Prostate gland (tissue), 2 donors: ENCODE results near the gene KCTD11. TPM values are rescaled to one million over a fixed set of nuclear protein-coding genes. Genes with fewer than 3 reads are reported as not detected.

ENCODE experiments used
- DNase-seq: peaks from one replicate; pipeline ENCODE4 v3.0.0-alpha.2; 2019; ENCODE audit warnings: low spot score
- H3K27ac ChIP-seq, 2 donors: fragments of 200-600 bp; sonication (generic); 2 replicates each; pipeline ENCODE4 v1.5.1; 2017 to 2019
- H3K27me3 ChIP-seq: fragments of 200-600 bp; sonication (generic); replicated peaks from 2 replicates; pipeline ENCODE4 v1.5.1; 2019; ENCODE audit not compliant: insufficient read depth
- H3K36me3 ChIP-seq, 2 donors: fragments of 200-600 bp; sonication (generic); 1 replicate in 1 of 2; 2 replicates in 1 of 2; pipeline versions ENCODE4 v1.5.1 to v1.8.1; 2017 to 2019
- H3K4me1 ChIP-seq: fragments of 200-600 bp; sonication (generic); replicated peaks from 2 replicates; pipeline ENCODE4 v1.5.1; 2019
- H3K4me3 ChIP-seq, 2 donors: fragments of 200-600 bp; sonication (generic); 2 replicates each; pipeline ENCODE4 v1.5.1; 2017 to 2019
- H3K9me3 ChIP-seq: fragments of 200-600 bp; sonication (generic); 2 replicates; pipeline ENCODE4 v1.5.1; 2017
- POLR2A ChIP-seq: fragments of 450-650 bp; IDR thresholded peaks from one replicate; pipeline ENCODE4 v1.6.1; 2016; ENCODE audit warnings: antibody characterized with exemption, mild to moderate bottlenecking
- POLR2AphosphoS5 ChIP-seq: sonication (generic); formaldehyde crosslinking; IDR thresholded peaks from one replicate; pipeline ENCODE4 v1.6.1; 2017; ENCODE audit warnings: antibody characterized with exemption
- WGBS: methylation state at CpG from one replicate; pipeline ENCODE4 v1.1.5; 2018; 5-methylcytosine and 5-hydroxymethylcytosine counted together
- intact Hi-C: fragments of 100-400 bp; cut with DNase I; formaldehyde crosslinking; loops from one replicate; pipeline ENCODE4 v1.14.2; 2022
- total RNA-seq, 2 donors: library from RNA; depleted of rRNA; stranded (reverse); fragments of >200 nt; gene quantifications; one replicate each; pipeline ENCODE4 v1.1.0, GENCODE V29; 2016
- TF ChIP-seq, protein P1 (sequence below), 4 experiments: fragments of 200-600 bp in 2 of 4; fragments of 450-650 bp in 2 of 4; sonication (generic) in 2 of 4; IDR thresholded peaks; 1 replicate in 3 of 4; 2 replicates in 1 of 4; pipeline ENCODE4 v1.5.1; 2016 to 2019; ENCODE audit warnings: antibody characterized with exemption in 4 of 4, mild to moderate bottlenecking in 2 of 4, moderate library complexity in 2 of 4

KCTD11 gene
- total RNA-seq: 10 to 100 TPM in 1 of 2 donors, 1 to 10 TPM in 1; 8.9 to 15.2 TPM

- H3K4me3 ChIP-seq: peak within 1 kb of the TSS; percentile 49 to 94
- DNase-seq: peak; percentile 92
- peak; percentile 70 for TF ChIP-seq POLR2A
- TF ChIP-seq POLR2AphosphoS5: peak; percentile 68
- TF ChIP-seq, protein P1, sequence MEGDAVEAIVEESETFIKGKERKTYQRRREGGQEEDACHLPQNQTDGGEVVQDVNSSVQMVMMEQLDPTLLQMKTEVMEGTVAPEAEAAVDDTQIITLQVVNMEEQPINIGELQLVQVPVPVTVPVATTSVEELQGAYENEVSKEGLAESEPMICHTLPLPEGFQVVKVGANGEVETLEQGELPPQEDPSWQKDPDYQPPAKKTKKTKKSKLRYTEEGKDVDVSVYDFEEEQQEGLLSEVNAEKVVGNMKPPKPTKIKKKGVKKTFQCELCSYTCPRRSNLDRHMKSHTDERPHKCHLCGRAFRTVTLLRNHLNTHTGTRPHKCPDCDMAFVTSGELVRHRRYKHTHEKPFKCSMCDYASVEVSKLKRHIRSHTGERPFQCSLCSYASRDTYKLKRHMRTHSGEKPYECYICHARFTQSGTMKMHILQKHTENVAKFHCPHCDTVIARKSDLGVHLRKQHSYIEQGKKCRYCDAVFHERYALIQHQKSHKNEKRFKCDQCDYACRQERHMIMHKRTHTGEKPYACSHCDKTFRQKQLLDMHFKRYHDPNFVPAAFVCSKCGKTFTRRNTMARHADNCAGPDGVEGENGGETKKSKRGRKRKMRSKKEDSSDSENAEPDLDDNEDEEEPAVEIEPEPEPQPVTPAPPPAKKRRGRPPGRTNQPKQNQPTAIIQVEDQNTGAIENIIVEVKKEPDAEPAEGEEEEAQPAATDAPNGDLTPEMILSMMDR (IDR thresholded peaks at IDR 0.05): peak in 3 of 4 experiments; percentile 47 to 73 (median 64)
- under 1% methylated on average over 67 of the region's 91 CpGs for WGBS
- peaks cover 9% of the 10 kb centered on the region for H3K4me1 ChIP-seq
- intact Hi-C loops: loop anchor here (5.0 to 10.0 kb wide), 4 partner anchors 40 to 335 kb away; partner anchors contain the start of genes PLSCR3, POLR2A, SENP3 and SLC35G6
- H3K27ac ChIP-seq: peak within 1 kb of the TSS; percentile 97 to 98
- H3K27me3 ChIP-seq: no peaks in the 10 kb centered on the region
- no peaks in the 10 kb centered on the region for H3K36me3 ChIP-seq
- no peaks in the 10 kb centered on the region for H3K9me3 ChIP-seq
Observed at GRCh38 chr17:7351665-7352502, at the start of gene KCTD11. Gene KCTD11 (plus strand): TSS chr17:7352162.

GRCh38 chr17:7304179-7304578, 47.8 kb upstream of the KCTD11 start:
- H3K27ac ChIP-seq: no peak overlapping the region
- no peaks in the 10 kb centered on the region for H3K9me3 ChIP-seq
- no peaks in the 10 kb centered on the region for H3K36me3 ChIP-seq
- 94% methylated on average over 7 of the region's 7 CpGs for WGBS
- no peak overlapping the region for H3K4me3 ChIP-seq
- DNase-seq: no peak
- no peaks in the 10 kb centered on the region for H3K4me1 ChIP-seq
- H3K27me3 ChIP-seq: no peaks in the 10 kb centered on the region
- TF ChIP-seq POLR2AphosphoS5 (no peak), POLR2A (no peak)
- intact Hi-C loops: no loop called here

- H3K9me3 ChIP-seq: no peaks in the 10 kb centered on the region
- under 1% methylated on average over 64 of the region's 64 CpGs for WGBS
- H3K27ac ChIP-seq: peak within 1 kb of the TSS; percentile 97 to 99
- peak; percentile 94 for TF ChIP-seq POLR2A
- TF ChIP-seq, protein P1 (IDR thresholded peaks at IDR 0.05): peak in 1 of 4 experiments; percentile 23
- peak; percentile 99 for TF ChIP-seq POLR2AphosphoS5
- DNase-seq: peak; percentile 99
- intact Hi-C loops: no loop called here
- H3K4me3 ChIP-seq: peak within 1 kb of the TSS; percentile 99
- H3K4me1 ChIP-seq: peaks cover 8% of the 10 kb centered on the region
- peaks cover 0 to 5% of the 10 kb centered on the region in 2 donors for H3K36me3 ChIP-seq
- H3K27me3 ChIP-seq: no peaks in the 10 kb centered on the region
Observed at GRCh38 chr17:7306911-7307685, 44.9 kb upstream of the KCTD11 start, which contains the start of gene EIF5A. Gene EIF5A (plus strand): TSS chr17:7307628. CDS start chr17:7309636, 2,008 bp downstream.

- WGBS: under 1% methylated on average over 85 of the region's 104 CpGs
- intact Hi-C loops: no loop called here
- Histone ChIP-seq H3K4me1 (peaks cover 8% of the 10 kb centered on the region), H3K9me3 (no peaks in the 10 kb centered on the region), H3K36me3 (peaks cover 8 to 12% of the 10 kb centered on the region in 2 donors), H3K27me3 (no peaks in the 10 kb centered on the region), H3K27ac (peak overlapping the region; percentile 97 to 99), H3K4me3 (peak overlapping the region; percentile 99)
- TF ChIP-seq, protein P1 (IDR thresholded peaks at IDR 0.05): no peak
- TF ChIP-seq POLR2AphosphoS5 (no peak), POLR2A (no peak)
- DNase-seq: no peak
Observed at GRCh38 chr17:7307686-7308624, 44.0 kb upstream of the KCTD11 start.
